Lower leg skin (tissue), 3 donors: ENCODE results near the gene KCNJ2.

ENCODE experiments used
- POLR2A ChIP-seq, 2 donors: fragments of 450-650 bp; IDR thresholded peaks; one replicate each; pipeline ENCODE4 v1.6.1; 2016 to 2017; ENCODE audit warnings: antibody characterized with exemption in 2 of 2, mild to moderate bottlenecking in 1 of 2, moderate library complexity in 1 of 2
- TF ChIP-seq, protein P1 (sequence below), 3 donors: fragments of 450-650 bp; IDR thresholded peaks; one replicate each; pipeline ENCODE4 v1.5.1; 2016; ENCODE audit warnings: antibody characterized with exemption in 3 of 3, mild to moderate bottlenecking in 3 of 3, moderate library complexity in 2 of 3

DNA sequence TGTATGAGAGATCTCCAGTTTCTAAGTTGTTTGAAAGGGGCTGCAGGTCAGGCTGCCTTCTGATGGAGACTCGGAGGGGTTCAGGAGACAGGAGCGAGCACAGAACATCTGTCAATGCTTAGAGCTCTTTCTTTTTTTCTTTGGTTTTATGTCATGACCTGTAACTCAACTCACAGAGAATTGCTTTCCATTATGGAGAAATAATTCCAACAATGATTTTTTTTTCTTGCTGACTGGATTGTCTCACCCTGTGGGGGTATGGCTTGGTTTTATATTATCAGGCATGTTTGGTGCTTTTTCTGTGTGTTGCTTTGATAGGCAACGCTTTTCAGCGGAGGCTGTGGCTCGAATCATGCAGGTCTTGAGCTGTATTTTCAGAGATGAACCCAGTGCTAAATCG, 10.7 kb upstream of the KCNJ2 start:
- TF ChIP-seq, protein P1, sequence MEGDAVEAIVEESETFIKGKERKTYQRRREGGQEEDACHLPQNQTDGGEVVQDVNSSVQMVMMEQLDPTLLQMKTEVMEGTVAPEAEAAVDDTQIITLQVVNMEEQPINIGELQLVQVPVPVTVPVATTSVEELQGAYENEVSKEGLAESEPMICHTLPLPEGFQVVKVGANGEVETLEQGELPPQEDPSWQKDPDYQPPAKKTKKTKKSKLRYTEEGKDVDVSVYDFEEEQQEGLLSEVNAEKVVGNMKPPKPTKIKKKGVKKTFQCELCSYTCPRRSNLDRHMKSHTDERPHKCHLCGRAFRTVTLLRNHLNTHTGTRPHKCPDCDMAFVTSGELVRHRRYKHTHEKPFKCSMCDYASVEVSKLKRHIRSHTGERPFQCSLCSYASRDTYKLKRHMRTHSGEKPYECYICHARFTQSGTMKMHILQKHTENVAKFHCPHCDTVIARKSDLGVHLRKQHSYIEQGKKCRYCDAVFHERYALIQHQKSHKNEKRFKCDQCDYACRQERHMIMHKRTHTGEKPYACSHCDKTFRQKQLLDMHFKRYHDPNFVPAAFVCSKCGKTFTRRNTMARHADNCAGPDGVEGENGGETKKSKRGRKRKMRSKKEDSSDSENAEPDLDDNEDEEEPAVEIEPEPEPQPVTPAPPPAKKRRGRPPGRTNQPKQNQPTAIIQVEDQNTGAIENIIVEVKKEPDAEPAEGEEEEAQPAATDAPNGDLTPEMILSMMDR (IDR thresholded peaks at IDR 0.05), result no peak
- TF ChIP-seq POLR2A (IDR thresholded peaks at IDR 0.05), result no peak
